T-helper 2 cell treated with Interferon-gamma antibody and Interleukin-4, amounts not matched to agents 5 μg/mL and 100 μg/mL, for 36 hours (primary cell): ENCODE data around the gene MRPL55.

Source experiments
- DNase-seq: peaks from one replicate; pipeline ENCODE4 v3.0.0; 2021; ENCODE audit warnings: low spot score
- H3K27ac Mint-ChIP-seq: one replicate; pipeline ENCODE4 v1.8.0; 2021; ENCODE audit warnings: mild to moderate bottlenecking, mixed read lengths
- H3K27me3 Mint-ChIP-seq: one replicate; pipeline ENCODE4 v1.8.0; 2021; ENCODE audit warnings: low read depth, mixed read lengths
- H3K36me3 Mint-ChIP-seq: one replicate; pipeline ENCODE4 v1.8.0; 2021; ENCODE audit warnings: low read depth, mixed read lengths
- H3K4me1 Mint-ChIP-seq: one replicate; pipeline ENCODE4 v1.8.0; 2021; ENCODE audit warnings: low read depth, mixed read lengths
- H3K4me3 Mint-ChIP-seq: one replicate; pipeline ENCODE4 v1.8.0; 2022; ENCODE audit warnings: mild to moderate bottlenecking, moderate library complexity, mixed read lengths
- H3K9me3 Mint-ChIP-seq: one replicate; pipeline ENCODE4 v1.8.0; 2021; ENCODE audit warnings: mixed read lengths

Gene MRPL55

GRCh38 chr1:228109073-228109961, at the start of gene MRPL55:
Gene MRPL55 (minus strand): TSS chr1:228109299. CDS start chr1:228108260, 1,039 bp downstream.
- Mint-ChIP-seq H3K4me3 (peak within 1 kb of the TSS; percentile 92), H3K4me1 (peaks cover 20% of the 10 kb centered on the region), H3K27ac (peak within 1 kb of the TSS; percentile 95), H3K9me3 (no peaks in the 10 kb centered on the region), H3K27me3 (no peaks in the 10 kb centered on the region), H3K36me3 (peaks cover 6% of the 10 kb centered on the region)
- peak; percentile 98 for DNase-seq

GRCh38 chr1:228158151-228159007, 49.3 kb upstream of the MRPL55 start:
- Mint-ChIP-seq H3K36me3 (no peaks in the 10 kb centered on the region), H3K27ac (no peak overlapping the region), H3K27me3 (no peaks in the 10 kb centered on the region), H3K4me3 (no peak overlapping the region), H3K9me3 (no peaks in the 10 kb centered on the region), H3K4me1 (peaks cover 10% of the 10 kb centered on the region)
- DNase-seq: no peak

- H3K36me3 Mint-ChIP-seq: no peaks in the 10 kb centered on the region
- peaks cover 10% of the 10 kb centered on the region for H3K4me1 Mint-ChIP-seq
- H3K4me3 Mint-ChIP-seq: no peak overlapping the region
- H3K27me3 Mint-ChIP-seq: no peaks in the 10 kb centered on the region
- no peaks in the 10 kb centered on the region for H3K9me3 Mint-ChIP-seq
- H3K27ac Mint-ChIP-seq: no peak overlapping the region
- DNase-seq: no peak
These were observed 48.6 kb upstream of the MRPL55 start for GRCh38 chr1:228157729-228158126.

- no peaks in the 10 kb centered on the region for H3K9me3 Mint-ChIP-seq
- no peak overlapping the region for H3K27ac Mint-ChIP-seq
- no peak for DNase-seq
- H3K4me3 Mint-ChIP-seq: no peak overlapping the region
- H3K27me3 Mint-ChIP-seq: no peaks in the 10 kb centered on the region
- peaks cover 10% of the 10 kb centered on the region for H3K4me1 Mint-ChIP-seq
- H3K36me3 Mint-ChIP-seq: no peaks in the 10 kb centered on the region
These were observed 48.0 kb upstream of the MRPL55 start for GRCh38 chr1:228156941-228157728.

GRCh38 chr1:228156515-228156881, 47.4 kb upstream of the MRPL55 start:
- no peak for DNase-seq
- H3K27ac Mint-ChIP-seq: no peak overlapping the region
- H3K36me3 Mint-ChIP-seq: no peaks in the 10 kb centered on the region
- peaks cover 10% of the 10 kb centered on the region for H3K4me1 Mint-ChIP-seq
- no peak overlapping the region for H3K4me3 Mint-ChIP-seq
- no peaks in the 10 kb centered on the region for H3K27me3 Mint-ChIP-seq
- H3K9me3 Mint-ChIP-seq: no peaks in the 10 kb centered on the region

GRCh38 chr1:228155596-228156514, 46.8 kb upstream of the MRPL55 start:
- Mint-ChIP-seq H3K36me3 (no peaks in the 10 kb centered on the region), H3K27me3 (no peaks in the 10 kb centered on the region), H3K4me3 (no peak overlapping the region), H3K27ac (no peak overlapping the region), H3K4me1 (peaks cover 10% of the 10 kb centered on the region), H3K9me3 (no peaks in the 10 kb centered on the region)
- no peak for DNase-seq

GRCh38 chr1:228154670-228155571, 45.8 kb upstream of the MRPL55 start:
- Mint-ChIP-seq H3K4me1 (peaks cover 10% of the 10 kb centered on the region), H3K27ac (no peak overlapping the region)

GRCh38 chr1:228154021-228154669, 45.0 kb upstream of the MRPL55 start:
- H3K4me3 Mint-ChIP-seq: no peak overlapping the region
- H3K27me3 Mint-ChIP-seq: no peaks in the 10 kb centered on the region
- no peak overlapping the region for H3K27ac Mint-ChIP-seq
- DNase-seq: no peak
- H3K9me3 Mint-ChIP-seq: no peaks in the 10 kb centered on the region
- H3K4me1 Mint-ChIP-seq: peaks cover 10% of the 10 kb centered on the region
- no peaks in the 10 kb centered on the region for H3K36me3 Mint-ChIP-seq

More at GRCh38 chr1:228154670-228155571, 45.8 kb upstream of the MRPL55 start:
- Mint-ChIP-seq H3K4me3 (no peak overlapping the region), H3K9me3 (no peaks in the 10 kb centered on the region), H3K36me3 (no peaks in the 10 kb centered on the region), H3K27me3 (no peaks in the 10 kb centered on the region)
- peak; percentile 29 for DNase-seq

GRCh38 chr1:228152918-228153258, 43.8 kb upstream of the MRPL55 start:
- Mint-ChIP-seq H3K27ac (no peak overlapping the region), H3K4me1 (peaks cover 10% of the 10 kb centered on the region), H3K4me3 (no peak overlapping the region), H3K27me3 (no peaks in the 10 kb centered on the region), H3K36me3 (no peaks in the 10 kb centered on the region), H3K9me3 (no peaks in the 10 kb centered on the region)
- no peak for DNase-seq

GRCh38 chr1:228152097-228152917, 43.2 kb upstream of the MRPL55 start:
- Mint-ChIP-seq H3K9me3 (no peaks in the 10 kb centered on the region), H3K27ac (no peak overlapping the region), H3K36me3 (no peaks in the 10 kb centered on the region), H3K27me3 (no peaks in the 10 kb centered on the region), H3K4me1 (peaks cover 10% of the 10 kb centered on the region), H3K4me3 (no peak overlapping the region)
- no peak for DNase-seq

- DNase-seq: no peak
- Mint-ChIP-seq H3K36me3 (peaks cover 2% of the 10 kb centered on the region), H3K4me1 (peaks cover 8% of the 10 kb centered on the region), H3K27ac (peak overlapping the region; percentile 17), H3K27me3 (no peaks in the 10 kb centered on the region), H3K4me3 (no peak overlapping the region), H3K9me3 (no peaks in the 10 kb centered on the region)
These were observed 42.3 kb upstream of the MRPL55 start for GRCh38 chr1:228151180-228151925.
